Thyroid gland (tissue), 4 donors: ENCODE measurements around the gene TENM3.

Experiments used
- POLR2A ChIP-seq, 2 donors: fragments of 450-650 bp; IDR thresholded peaks; one replicate each; pipeline ENCODE4 v1.6.1; 2017; ENCODE audit warnings: antibody characterized with exemption in 2 of 2, mild to moderate bottlenecking in 2 of 2, moderate library complexity in 1 of 2
- TF ChIP-seq, protein P1 (sequence below), 6 experiments: fragments of 200-600 bp in 3 of 6; fragments of 450-650 bp in 3 of 6; sonication (generic) in 3 of 6; IDR thresholded peaks; one replicate each; pipeline ENCODE4 v1.5.1; 2016 to 2019; ENCODE audit warnings: antibody characterized with exemption in 6 of 6, mild to moderate bottlenecking in 2 of 6, inconsistent platforms in 1 of 6, moderate library complexity in 1 of 6

DNA sequence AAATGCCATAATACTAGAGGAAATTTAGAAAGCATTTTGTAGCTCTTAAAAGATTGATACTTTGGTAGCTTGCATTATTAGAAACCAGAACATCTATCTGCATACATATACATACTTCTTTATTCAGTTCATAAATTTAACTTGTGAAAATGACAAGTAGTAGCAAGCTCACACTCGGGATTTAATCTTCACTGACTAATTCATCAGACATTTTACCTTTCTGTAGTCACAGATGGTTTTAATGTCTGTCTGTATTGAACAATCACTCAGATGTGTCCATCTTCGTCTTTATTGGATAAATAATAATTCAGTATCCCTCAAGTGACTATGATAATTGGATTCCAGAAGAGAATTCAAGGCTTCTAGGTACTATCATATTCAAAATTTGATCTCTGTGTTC lies 232.3 kb downstream of the TENM3 start:
- TF ChIP-seq POLR2A (IDR thresholded peaks at IDR 0.05) = no peak
- TF ChIP-seq, protein P1, sequence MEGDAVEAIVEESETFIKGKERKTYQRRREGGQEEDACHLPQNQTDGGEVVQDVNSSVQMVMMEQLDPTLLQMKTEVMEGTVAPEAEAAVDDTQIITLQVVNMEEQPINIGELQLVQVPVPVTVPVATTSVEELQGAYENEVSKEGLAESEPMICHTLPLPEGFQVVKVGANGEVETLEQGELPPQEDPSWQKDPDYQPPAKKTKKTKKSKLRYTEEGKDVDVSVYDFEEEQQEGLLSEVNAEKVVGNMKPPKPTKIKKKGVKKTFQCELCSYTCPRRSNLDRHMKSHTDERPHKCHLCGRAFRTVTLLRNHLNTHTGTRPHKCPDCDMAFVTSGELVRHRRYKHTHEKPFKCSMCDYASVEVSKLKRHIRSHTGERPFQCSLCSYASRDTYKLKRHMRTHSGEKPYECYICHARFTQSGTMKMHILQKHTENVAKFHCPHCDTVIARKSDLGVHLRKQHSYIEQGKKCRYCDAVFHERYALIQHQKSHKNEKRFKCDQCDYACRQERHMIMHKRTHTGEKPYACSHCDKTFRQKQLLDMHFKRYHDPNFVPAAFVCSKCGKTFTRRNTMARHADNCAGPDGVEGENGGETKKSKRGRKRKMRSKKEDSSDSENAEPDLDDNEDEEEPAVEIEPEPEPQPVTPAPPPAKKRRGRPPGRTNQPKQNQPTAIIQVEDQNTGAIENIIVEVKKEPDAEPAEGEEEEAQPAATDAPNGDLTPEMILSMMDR (IDR thresholded peaks at IDR 0.05) = no peak
